Activated CD8-positive, alpha-beta memory T cell treated with anti-CD3 and anti-CD28 coated beads for 48 hours (primary cell): Measurements from ENCODE around the gene DPAGT1.
"Not testable (repeated sequence)": the region's sequence is repeated elsewhere in the genome, so short reads cannot be mapped to it uniquely, and the experiment has no call there.

ENCODE experiments used
- DNase-seq, 3 experiments: peaks; one replicate each; pipeline ENCODE4 v3.0.0-alpha.2; 2020; ENCODE audit warnings: low read depth in 2 of 3, low spot score in 2 of 3

Gene DPAGT1

DNA sequence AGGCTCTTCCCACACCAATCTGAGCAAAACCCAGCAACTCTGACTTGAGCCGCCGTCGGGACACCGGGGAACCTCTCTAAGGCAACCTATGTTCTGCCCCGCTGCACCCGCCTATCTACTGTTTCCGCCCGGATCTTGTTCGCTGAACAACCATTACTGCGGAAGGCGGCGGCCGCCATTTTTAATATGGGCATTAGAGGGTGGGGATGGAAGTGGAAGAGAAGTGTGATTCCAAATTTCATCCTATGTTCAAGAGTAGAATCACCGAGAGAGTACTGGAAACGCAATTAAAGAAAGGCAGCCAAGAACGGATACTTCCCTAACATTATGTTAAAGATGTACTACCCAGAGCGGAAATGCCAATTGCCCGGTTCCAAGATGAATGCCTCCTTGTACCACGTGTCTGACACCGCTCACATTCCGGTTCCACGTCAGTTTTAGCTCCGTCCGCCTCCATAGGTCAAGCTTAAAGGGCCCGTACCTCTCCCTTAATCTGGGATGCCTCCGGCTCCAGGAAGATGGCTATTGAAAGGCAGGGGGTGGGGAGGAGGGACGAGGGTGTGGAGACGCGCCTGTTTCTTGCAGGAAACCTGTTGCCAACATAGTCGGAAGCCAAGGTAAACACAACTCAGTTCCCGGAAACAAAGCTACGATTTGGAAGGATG is at the start of gene DPAGT1:
DPAGT1 (minus strand) TSS at position 95 of the 665 bp plus-strand sequence. CDS start 198 bp downstream, outside the sequence.
- peak; percentile 60 to 76 (median 73) for DNase-seq

DNA sequence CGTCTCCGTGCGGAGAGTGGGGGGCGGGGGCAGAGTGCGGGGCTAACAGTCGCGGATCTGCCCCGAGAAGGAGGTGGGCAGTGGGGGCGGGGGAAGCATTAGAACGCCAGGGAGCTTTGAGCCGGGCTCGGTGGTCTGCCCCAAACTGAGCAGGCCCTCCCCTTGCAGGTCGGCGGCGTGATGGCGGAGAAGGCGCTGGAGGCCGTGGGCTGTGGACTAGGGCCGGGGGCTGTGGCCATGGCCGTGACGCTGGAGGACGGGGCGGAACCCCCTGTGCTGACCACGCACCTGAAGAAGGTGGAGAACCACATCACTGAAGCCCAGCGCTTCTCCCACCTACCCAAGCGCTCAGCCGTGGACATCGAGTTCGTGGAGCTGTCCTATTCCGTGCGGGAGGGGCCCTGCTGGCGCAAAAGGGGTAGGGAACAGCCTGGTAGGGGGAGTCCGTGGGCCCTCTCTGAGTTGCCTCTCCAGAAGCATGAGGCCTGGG is 48.2 kb upstream of the DPAGT1 start:
- DNase-seq, result no peak

DNA sequence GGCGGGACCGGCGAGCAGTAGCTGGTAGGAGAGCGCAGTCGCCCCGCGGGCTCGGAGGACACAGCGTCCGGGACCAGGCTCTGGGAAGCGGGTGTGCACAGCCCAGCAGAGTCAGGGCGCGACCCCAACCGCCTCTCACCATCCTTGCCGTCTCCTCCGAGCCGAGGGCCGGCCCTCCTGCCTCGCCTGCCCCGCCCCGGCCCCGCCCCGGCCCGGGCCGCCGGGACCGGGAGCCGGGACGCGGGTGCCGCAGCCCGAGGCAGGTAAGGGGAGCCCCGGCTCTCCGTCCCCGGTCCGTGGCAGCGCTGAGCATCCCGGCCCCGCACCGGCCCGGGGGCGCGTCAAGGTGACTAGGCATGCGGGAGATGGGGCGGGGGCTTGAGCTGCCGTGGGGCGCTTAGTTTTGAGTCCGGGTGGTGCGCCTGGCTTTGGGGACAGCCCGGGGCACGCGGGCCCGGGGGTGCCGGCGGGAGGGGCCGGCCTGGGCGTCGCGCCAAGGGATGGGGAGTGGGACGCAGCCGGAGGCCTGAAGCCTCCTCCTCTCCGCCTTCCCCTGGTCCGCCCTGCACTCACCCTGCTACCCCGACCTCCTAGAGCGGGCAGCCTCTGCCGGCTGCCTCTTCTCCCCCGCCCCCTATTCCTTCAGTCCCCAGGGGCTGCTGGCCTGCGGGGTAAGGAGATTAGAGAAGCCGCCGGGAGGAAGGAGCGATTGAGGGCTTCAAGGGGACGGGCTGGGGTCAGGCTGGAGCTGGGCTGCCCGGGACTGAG is 47.5 kb upstream of the DPAGT1 start, which contains the start of gene ABCG4:
ABCG4 (plus strand) TSS at position 35 of the 768 bp plus-strand sequence. CDS start 914 bp downstream, outside the sequence.
- DNase-seq, result no peak

DNA sequence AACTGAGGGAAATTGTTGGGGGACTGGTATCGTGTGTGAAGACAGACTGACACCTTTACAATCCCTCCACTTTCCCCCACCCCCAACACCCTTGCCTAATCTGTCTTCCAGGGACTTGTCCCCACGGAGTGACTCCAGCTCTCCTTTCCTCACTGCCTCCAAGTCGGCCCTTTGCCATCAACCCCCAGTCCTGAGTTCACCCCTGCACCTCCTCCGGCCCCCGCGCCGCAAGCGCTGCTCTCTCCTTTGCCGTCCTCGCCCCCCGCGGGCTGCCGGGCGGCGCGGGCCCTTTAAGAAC is 47.0 kb upstream of the DPAGT1 start:
- DNase-seq, result no peak

DNA sequence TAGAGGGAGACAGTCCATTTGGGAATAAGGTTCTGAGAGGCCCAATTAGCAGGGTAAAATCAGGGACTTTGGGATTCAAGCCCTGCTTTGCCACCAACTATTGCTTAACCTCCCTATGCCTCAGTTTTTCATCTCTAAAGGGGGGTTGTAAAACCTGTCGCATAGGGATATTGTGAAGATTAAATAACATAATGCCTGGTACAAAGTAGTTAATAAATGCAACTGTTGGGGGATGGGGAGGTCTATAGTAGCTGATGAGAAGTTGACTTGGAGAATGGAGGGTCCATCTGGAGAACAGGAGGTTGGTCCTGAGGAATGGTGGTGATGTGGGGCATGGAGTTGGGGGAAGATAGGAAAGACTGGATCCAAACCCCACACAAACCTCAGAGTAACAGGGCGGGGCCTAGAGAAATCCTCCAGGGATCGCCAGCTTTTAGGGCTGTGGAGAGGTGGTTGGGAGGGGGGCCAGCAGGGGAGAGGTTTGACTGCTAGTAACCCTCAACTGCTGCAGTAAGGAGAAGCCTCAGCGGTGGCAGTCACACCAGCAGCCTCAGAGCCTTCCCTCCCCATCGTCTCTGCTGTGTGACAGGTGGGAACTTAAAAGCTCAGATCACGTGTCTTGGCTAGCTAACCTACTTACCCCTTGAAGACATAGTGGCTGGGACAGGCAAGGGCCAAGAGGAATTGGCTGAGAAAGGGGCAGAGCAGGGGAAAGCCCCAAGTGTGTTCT is 46.1 kb upstream of the DPAGT1 start:
- no peak for DNase-seq

DNA sequence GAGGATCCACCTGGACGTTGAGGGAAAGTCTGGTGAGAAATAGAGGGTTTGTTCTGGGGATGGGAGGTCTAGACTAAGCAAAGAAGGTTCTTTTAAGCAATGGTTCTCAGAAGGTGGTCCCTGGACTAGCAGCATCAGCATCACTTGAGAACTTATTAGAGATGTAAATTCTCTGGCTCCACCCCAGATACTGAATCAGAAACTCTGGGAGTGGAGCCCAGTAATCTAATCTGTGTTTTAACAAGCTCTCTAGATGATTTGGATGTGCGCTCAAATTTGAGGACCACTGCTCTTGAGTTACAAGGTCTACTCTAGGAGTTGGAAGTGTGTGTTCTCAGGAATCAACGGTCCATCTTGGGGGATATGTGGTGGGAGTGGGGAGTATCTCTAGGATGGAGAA is 43.9 kb upstream of the DPAGT1 start:
- no peak for DNase-seq

DNA sequence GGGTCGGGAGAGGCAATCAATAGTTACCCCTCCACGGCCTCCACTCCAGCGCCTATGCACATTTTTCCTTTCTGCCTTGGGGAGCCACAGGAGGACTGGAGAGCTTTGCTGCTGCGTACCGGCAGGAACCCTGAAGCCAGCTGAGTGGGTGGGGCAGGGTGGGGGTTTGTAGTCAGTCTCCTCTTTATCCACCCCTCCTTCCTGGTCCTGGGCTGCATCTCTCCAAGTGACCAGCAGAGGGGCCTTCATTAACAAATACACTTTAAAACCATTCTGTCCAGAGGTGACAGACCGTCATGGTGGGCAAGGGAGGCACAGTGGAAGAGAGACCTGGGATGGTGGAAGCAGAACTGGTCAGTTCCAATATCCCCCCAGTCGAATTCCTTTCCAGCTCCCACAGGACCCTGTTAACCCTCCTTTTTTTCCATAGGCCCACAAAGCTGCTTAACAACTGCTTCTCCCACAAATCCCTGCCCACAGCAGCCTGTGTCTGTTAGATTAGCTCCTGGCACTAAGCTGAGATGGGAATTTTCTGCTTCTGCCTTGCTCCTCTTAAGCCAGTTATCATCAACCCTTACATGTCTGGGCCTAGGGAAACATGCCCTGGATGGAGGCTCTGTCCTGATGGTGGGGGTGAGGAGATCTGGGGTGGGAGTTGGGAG is 43.3 kb upstream of the DPAGT1 start:
- no peak for DNase-seq

DNA sequence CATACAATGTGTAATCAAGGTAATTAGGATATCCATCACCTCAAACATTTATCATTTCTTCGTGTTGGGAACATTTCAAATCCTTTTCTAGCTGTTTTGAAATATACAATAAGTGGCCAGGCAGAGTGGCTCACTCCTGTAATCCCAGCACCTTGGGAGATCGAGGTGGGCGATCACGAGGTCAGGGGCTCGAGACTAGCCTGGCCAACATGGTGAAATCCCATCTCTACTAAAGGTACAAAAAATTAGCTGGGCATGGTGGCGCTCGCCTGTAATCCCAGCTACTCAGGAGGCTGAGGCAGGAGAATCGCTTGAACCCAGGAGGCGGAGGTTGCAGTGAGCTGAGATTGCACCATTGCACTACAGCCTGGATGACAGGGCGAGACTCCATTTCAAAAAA is 37.6 kb upstream of the DPAGT1 start:
- DNase-seq, result not testable (repeated sequence)

DNA sequence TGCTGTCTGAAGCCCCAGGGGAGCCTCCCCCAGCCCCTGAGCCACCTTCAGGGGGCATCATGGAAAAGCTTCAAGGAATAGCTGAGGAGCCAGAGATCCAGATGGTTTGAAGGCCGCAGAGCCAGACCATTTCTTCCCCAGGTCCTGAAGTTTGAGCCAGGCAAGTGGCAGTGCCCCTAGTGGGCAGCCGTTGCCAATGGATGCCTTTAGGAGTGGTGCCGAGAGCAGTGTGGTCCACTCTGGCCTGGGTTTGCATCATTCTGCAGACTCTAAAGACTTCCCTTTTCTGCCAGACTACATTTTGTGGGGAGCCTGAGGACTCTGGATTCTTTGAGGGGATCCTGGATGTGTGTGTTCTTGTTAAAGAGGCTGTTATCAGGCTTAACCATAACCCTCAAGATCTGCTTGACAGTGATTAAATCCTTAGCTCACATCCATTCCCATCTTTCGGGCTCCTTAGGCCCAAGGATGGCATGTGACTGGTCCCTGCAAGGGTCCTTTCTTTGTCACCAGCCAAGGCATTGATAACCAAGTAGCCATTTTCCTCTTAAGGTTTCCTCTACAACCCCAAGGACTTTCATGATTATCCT is 32.8 kb upstream of the DPAGT1 start:
- DNase-seq, result no peak

DNA sequence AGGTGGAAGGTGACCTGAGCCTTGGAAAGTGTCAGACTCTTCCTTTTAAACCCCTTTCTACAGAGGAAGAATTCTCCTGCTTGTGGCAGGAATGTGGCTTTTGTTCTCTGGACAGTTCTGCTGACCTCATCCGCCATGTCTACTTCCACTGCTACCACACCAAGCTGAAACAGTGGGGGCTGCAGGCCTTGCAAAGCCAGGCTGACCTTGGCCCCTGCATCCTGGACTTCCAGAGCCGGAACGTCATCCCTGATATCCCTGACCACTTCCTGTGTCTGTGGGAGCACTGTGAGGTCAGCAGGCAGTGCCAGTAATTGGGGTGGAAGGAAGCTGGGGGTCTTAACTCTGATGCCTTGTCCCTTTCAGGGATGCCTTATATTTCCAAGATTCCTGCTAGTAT is 29.0 kb upstream of the DPAGT1 start:
- no peak for DNase-seq

DNA sequence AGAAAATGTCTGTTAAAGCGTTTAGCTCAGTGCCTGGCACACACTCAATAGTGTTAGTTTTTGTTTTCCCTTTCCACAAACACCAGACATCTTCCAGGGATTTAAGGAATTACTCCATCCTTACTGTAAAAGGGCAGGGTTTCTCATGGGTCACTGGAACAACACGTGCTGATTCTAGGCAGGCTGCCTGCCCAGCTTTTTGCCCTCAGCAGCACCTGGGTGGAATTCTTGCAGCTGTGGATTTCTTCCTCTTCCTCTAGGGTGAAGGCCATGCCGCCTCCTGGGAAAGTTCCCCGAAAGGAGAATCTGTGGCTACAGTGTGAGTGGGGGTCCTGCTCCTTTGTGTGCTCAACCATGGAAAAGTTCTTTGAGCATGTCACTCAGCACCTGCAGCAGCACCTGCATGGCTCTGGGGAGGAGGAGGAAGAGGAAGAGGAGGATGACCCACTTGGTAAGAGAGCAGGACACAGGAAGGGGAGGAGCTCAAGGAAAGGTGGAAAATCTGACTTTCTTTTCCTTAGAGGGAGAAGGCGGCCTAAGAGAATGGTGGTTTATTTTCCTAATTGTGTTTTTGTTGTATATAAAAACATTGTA is 25.1 kb upstream of the DPAGT1 start:
- DNase-seq, result no peak

DNA sequence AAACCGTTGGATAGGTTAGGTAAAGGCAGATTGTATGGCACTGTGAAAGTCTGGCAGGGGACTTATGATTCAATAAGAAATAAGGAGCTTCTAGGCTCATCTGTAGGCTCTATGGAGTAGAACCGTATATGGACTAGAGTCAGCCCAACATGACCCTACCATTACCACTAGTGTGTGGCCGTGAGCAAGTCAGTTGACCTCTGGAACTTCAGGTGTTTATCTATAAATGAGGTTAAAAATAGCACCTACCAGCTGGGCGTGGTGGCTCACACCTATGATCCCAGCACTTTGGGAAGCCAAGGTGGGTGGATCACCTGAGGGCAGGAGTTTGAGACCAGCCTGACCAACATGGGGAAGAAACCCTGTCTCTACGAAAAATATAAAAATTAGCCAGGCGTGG is 24.2 kb upstream of the DPAGT1 start:
- no peak for DNase-seq

DNA sequence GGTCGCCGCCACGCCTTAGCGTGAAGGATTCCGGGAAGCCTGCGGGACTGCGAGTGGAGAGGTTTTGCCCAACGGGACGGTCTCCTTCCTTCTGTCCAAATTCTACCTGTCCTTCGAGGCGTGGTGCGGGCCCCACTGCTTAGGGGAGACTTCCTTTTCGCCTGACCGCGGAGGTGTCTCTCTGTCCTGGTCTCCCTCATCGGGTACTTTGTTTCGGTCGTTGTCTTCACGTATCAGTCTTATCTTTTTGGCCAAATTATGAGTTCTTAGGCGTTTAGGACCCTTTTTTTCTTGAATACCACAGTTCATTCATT is 20.1 kb upstream of the DPAGT1 start:
- DNase-seq, result no peak

DNA sequence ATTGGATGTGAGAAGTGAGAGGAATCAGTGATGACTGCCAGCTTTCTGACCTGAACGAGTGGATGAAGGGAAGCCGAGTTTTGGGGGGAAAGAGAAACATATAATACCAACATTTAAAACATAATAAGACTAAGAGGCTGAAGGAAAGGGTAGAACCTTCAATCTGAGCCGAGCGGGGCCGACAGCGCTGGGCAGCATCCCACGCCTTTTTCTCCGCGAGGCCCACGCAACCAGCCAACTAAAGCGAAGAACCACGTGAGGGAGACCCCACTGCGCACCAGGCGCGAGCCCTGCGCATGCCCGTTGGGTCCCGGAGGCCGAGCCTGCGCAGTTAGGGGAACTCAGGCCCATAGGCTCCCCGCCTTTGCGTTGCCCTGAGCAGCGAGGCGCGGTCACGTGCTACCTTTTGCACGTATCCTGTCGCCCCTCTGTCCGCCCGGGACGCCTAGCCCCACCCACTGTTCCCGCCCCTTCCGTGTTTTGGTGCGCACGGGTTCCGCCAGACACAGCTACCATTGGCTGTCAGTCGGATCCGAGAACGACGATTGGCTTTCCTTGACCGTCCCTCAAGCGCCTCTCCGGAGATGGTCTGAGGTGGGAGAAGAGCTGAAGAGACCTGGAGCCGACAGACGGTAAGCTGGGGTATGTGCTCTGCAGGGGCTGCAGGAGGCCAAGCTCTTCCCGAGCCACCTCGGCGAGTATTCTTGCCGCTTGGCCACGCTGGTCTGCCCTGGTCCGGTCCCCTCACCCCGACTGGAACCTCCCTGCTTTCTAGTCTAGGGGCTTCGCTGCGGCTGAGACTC is 19.6 kb upstream of the DPAGT1 start, which contains the start of gene HINFP:
HINFP (plus strand) TSS at position 573 of the 803 bp plus-strand sequence. CDS start 5,365 bp downstream, outside the sequence.
- peak; percentile 96 to 100 (median 97) for DNase-seq

DNA sequence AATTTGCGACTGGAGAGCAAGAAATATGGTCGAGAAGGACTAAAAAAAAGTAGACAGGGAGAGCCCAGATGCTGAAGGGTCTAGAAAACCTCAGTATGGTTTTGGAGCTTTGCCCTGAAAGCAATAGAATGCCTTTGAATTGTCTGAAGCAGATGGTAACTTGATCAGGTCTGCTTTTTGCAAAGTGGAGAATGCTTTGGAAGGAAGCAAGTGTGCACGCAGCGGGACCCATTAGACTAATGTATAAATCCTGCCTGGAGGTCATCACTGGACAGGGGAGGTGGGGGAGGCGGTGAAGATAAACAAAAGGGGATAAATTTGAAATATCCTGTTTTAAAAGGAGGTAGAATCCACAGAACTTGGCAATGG is 19.0 kb upstream of the DPAGT1 start:
- no peak for DNase-seq

DNA sequence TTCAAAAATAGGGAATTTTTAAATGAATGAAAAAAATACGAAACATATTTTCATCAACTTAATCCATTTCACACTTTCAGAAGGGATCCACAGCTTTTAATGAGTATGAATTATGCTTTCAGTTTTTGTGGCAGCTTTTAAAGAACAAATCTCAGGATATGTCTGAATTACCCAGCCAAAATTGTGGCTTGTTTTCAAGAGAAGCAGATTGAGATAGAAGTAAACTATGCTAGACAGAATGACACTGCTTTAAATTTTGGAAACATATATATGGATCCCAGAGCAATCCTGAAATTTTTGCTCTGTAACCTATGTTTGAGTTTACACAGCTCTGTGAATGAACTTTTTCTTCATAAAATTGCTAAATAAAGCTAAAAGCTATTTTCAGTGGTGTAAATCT is 17.3 kb upstream of the DPAGT1 start:
- no peak for DNase-seq

DNA sequence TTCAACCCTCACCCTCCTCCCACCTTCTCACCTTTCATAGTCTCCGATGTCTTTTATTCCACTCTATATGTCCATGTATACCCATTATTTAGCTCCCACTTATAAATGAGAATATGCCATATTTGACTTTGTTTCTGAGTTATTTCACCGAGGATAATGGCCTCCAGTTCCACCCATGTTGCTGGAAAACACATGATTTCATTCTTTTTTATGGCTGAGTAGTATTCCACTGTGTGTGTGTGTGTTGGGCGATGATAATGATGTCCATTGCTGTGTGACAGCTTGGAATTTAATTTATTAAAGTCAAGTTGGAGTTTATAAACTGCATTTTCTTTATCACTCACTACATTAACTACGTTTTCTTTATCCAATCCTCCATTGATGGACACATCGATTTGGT is 16.6 kb upstream of the DPAGT1 start:
- no peak for DNase-seq

DNA sequence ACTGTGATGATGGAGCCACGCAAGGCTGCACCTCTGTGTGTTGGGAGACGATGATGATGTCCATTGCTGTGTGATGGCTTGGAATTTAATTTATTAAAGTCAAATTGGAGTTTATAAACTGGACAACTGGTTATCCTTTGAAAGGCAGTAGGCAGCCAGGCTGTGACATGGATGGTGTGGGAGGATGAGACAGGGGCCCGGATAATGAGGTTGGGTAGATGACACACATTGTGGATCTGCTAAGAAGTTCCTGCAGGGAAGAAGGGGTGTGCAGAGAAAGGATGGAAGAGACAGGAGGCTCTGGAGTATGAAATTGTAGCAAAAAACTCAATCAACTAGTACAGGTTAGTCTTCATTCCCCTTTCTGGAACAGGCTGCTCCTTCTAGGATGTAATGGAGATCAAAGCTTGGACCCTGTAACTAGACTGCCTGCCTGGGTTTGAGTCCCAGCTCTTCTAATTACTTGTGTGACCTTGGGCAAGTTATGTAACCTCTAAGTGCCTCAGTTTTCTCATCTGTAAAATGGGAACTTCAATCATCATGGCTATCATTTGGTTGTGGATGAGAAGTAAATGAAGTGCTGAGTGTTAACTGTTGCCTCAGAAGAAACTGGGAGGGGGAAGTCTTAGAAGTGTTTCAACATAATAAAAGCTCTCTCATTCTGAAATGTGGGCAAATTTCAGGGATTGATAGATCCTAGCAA is 15.5 kb upstream of the DPAGT1 start:
- DNase-seq, result no peak

DNA sequence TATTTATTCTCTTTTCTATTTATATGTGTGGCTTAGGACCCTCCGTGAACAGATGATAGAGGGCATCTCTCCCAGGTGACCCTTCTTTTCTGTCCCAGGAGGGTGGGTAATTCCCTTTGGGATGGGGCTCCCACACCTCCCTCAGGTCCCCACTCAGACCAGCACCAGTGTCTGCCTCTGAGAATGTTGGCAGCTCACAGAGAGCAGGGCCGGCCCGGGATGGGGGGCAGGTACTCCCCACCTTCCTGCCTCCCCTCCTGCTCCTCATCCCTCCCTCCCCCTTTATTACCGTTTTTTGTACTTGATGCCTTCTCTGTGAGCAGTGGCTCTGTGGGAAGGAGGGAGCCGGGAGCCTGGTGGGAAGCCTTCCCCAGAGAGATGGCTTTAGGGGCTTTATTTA is 14.9 kb upstream of the DPAGT1 start:
- no peak for DNase-seq
